Subcutaneous adipose tissue (tissue), 4 donors: Measurements from ENCODE around the gene B3GAT3. TPM values are rescaled to one million over a fixed set of nuclear protein-coding genes. Genes with fewer than 3 reads are reported as not detected.

ENCODE experiments used
- CTCF ChIP-seq: fragments of 450-650 bp; IDR thresholded peaks from one replicate; pipeline ENCODE4 v1.5.1; 2016; ENCODE audit warnings: low read depth, mild to moderate bottlenecking, control low read depth, antibody characterized with exemption, moderate library complexity
- total RNA-seq, 4 donors: library from RNA; depleted of rRNA; stranded (reverse); fragments of >200 nt; gene quantifications; one replicate each; pipeline ENCODE4 v1.1.0, GENCODE V29; 2016

B3GAT3 gene
- total RNA-seq, 4 donors from 2014 or later = 13.5 to 29.5 (median 24.2) TPM

DNA sequence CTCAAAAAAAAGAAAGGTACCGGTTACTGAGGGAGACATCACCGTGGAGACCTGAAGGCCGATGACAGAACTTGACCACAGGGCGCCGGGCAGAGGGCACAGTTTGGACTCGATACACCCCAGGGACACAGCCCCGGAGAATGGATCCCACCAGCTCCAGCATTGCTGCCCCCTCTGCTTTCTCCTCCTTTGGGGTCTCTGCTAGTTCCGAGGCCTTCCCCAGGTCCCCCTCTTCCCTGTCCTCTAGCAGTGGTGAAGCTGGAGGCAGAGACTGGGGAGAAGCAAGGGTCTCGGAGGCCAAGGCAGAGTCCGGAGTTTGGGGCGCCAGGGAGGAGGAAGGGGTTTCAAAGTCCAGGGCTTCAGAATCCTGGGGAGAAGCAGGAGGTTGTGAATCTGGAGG, 43.2 kb downstream of the B3GAT3 start:
- no peak for TF ChIP-seq CTCF

DNA sequence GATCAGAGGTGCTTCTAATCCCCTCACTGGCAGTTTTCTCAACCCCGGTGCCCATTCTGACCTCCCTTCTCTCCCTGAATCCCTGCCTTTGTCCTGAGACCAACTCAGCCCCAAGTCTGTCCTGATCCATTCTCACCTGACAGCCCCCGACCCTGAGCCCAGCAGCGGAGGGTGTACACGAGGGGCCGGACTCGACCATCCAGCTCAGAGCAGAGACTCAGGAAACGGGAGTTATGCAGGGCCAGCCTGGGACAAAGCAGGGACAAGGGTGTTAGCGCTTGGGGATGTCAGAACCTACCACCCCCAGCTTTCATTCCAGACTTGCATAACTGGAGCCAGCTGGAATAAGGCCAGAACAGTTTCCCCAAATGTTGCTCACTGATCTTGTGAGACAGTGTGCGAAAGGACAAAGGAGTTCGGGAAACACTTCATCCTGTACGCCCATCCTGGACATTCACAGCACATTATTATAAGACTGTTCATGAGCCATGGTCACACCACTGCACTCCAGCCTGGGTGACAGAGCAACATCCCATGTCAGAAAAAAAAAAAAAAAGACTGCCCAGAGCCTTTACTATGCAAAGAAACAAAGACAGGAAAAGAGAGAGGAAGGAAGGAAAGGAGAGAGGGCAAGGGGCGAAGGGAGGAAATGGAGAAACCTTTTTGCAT, 44.6 kb downstream of the B3GAT3 start:
- TF ChIP-seq CTCF = no peak

- TF ChIP-seq CTCF = no peak
Measured at GRCh38 chr11:62575837-62576236, 45.9 kb downstream of the B3GAT3 start.

DNA sequence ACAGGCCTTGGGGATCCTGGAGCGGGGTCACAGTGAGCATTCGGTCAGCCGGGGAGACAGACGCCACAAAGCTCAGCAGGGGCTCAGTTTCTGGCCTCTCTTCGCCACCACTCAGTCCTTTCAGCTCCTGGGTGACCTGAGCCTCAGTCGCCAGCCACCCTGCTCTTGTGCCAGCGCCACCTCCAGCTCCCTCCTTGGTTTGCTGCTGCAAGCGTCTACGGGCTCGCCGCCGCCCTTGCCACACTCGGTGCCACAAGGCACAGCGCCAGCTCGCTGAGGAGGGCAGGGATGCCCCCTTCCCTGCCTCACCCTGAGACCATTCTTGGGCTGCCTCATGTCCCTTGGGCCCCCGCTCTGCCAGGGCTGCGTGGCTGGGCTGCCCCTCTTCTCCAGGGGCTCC, 46.6 kb downstream of the B3GAT3 start:
- no peak for TF ChIP-seq CTCF

GRCh38 chr11:62574363-62575071, 47.3 kb downstream of the B3GAT3 start:
- no peak for TF ChIP-seq CTCF

DNA sequence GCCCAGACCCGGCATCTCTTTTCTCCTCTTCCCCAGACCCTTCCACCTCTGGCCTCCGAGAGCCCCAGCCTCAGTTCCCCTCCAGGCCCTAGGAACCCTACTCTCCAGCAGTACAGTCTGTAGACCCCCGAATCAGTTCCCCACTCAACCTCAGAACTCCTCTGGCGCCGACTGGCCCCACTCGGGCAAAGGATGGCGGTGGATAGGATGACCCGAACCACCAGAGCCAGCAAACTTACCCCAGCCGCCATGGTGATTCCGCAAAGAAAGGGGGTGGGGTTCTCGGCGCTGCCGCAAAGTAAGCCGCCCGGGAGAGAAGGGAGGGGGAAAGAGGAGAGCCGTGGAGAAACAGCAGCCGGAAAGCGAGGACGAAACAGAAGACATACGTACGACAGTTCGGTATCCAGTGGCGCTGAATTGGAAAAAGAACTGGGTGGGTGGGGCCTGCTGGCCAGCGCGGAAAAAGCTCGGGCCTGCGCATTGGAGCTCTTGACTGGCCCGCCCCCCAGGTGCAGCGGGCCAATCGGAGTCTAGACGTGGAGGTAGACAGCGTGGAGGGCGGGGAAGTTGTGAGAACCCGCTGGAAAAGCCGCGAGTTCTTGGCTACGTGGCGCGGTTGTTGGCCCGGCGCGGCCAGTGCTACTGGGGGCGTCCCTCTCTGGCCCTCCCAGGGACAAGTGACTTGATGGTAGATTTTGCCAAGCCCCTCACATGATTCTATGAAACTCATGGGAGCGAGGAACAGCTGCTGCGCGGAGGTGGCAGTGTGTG, 48.0 kb downstream of the B3GAT3 start, which contains the start of gene EEF1G:
Gene EEF1G, minus strand, starts transcription at position 300 of the 771 bp plus-strand sequence. Its CDS starts 49 bp downstream, at position 251.
- no peak for TF ChIP-seq CTCF
